Pancreas (tissue), 10 donors: ENCODE data around the gene CDH4. TPM values are rescaled to one million over a fixed set of nuclear protein-coding genes. Genes with fewer than 3 reads are reported as not detected.
A peak's percentile ranks its signal among the peaks of the same experiment; 100 is the strongest.

Experiments used
- ATAC-seq, 4 donors: fragments of 200-7000 bp; cut with Tn5 transposase; one replicate each; pipeline versions ENCODE4 v1.8.0 to v1.9.1; 2020; ENCODE audit warnings: mild to moderate bottlenecking in 4 of 4, moderate library complexity in 4 of 4
- DNase-seq, 6 donors: peaks; one replicate each; pipeline ENCODE4 v3.0.0-alpha.2; 2020
- FAIRE-seq: peaks from 2 replicates; lab custom pipeline; 2012; peaks lifted over from hg19 to GRCh38; lab: Jason Lieb, UNC
- H3K27ac ChIP-seq, 4 donors: fragments of 200-600 bp; sonication (generic); 1 replicate in 3 of 4; 2 replicates in 1 of 4; pipeline versions ENCODE4 v1.5.0 to v1.8.0; 2020
- H3K27me3 ChIP-seq, 4 donors: fragments of 200-600 bp; one replicate each; pipeline ENCODE4 v1.8.0; 2021
- H3K36me3 ChIP-seq, 3 donors: fragments of 200-600 bp; sonication (generic) in 1 of 3; one replicate each; pipeline versions ENCODE4 v1.5.0 to v1.8.0; 2020 to 2021
- H3K4me1 ChIP-seq, 3 donors: fragments of 200-600 bp; one replicate each; pipeline ENCODE4 v1.8.0; 2021
- H3K4me3 ChIP-seq, 4 donors: fragments of 200-600 bp; sonication (generic) in 2 of 4; one replicate each; pipeline versions ENCODE4 v1.5.0 to v1.8.0; 2020 to 2021
- H3K9me3 ChIP-seq, 4 donors: fragments of 200-600 bp; one replicate each; pipeline ENCODE4 v1.8.0; 2021
- WGBS, 2 donors: extraction: QIAGEN DNeasy Blood & Tissue Kit; methylation state at CpG; one replicate each; pipeline ENCODE4 v1.1.7; 2013; 5-methylcytosine and 5-hydroxymethylcytosine counted together
- intact Hi-C, 3 donors: fragments of 100-400 bp; cut with DNase I; formaldehyde crosslinking; loops; one replicate each; pipeline versions ENCODE4 v1.11.1 to v1.14.2; 2022
- polyA plus RNA-seq, 2 donors: library from polyadenylated mRNA; stranded (reverse); fragments of 200-250 nt; gene quantifications; one replicate each; pipeline ENCODE4 v1.2.3, GENCODE V29; 2013
- total RNA-seq, 6 donors: library from RNA; stranded (reverse); fragmentation: NEBNext Ultra II Directional in 4 of 6; extraction: Animal tissue kit (Norgen Biotek cat#: 25700) in 4 of 6; gene quantifications; one replicate each; pipeline versions ENCODE4 v1.2.1 to v1.2.4, GENCODE V29; 2021 to 2023
- TF ChIP-seq, protein P1 (sequence below), 4 donors: fragments of 200-600 bp; sonication (generic) in 3 of 4; IDR thresholded peaks; one replicate each; pipeline versions ENCODE4 v1.5.0 to v1.8.0; 2021; ENCODE audit warnings: antibody characterized with exemption in 4 of 4
- donor health status: healthy with polysubstance abuse.
- donor health status: DM: no; HTN: no; CAD: no; lungs with moderate emphysema.
- donor health status: DM: no; HTN: no; CAD: no.
- donor health status: control.
- donor health status: control.
- donor health status: Bipolar disorder and iron deficiency.
- donor health status: DM: yes; HTN: yes; CAD: no.
- donor health status: DM: no; HTN: no; CAD: no.
- donor health status: DM: no; HTN: no; CAD: no.
- donor health status: DM: yes; HTN: yes; CAD: no.

CDH4 gene
- total and polyA plus RNA-seq, 8 donors, result 0.04 to 1.4 (median 0.27) TPM

DNA sequence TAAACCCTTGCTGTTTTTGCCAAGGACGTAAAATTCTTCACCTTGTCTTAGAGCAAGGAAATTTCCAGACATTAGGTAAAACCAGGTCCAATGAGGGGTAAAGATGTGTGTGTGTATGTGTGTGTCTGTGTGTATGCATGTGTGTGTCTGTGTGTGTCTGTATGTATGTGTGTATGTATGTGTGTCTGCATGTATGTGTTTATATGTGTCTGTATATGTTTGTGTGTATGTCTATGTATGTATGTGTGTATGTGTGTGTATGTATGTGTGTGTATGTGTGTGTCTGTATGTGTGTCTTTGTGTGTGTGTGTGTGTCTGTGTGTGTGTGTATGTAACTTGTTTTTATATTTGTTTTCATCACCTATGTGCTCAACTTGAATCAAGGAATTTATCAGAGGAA, 439.9 kb downstream of the CDH4 start:
- Histone ChIP-seq H3K4me1 (no peaks in the 10 kb centered on the region), H3K36me3 (no peaks in the 10 kb centered on the region), H3K9me3 (no peaks in the 10 kb centered on the region), H3K4me3 (no peak overlapping the region), H3K27ac (no peak overlapping the region), H3K27me3 (peaks cover 0 to 4% (median 0%) of the 10 kb centered on the region in 4 donors)
- no peak for DNase-seq
- 81% methylated on average over 1 of the region's 1 CpG for WGBS, 2 donors
- FAIRE-seq, result no peak
- no peak for ATAC-seq
- TF ChIP-seq, protein P1, sequence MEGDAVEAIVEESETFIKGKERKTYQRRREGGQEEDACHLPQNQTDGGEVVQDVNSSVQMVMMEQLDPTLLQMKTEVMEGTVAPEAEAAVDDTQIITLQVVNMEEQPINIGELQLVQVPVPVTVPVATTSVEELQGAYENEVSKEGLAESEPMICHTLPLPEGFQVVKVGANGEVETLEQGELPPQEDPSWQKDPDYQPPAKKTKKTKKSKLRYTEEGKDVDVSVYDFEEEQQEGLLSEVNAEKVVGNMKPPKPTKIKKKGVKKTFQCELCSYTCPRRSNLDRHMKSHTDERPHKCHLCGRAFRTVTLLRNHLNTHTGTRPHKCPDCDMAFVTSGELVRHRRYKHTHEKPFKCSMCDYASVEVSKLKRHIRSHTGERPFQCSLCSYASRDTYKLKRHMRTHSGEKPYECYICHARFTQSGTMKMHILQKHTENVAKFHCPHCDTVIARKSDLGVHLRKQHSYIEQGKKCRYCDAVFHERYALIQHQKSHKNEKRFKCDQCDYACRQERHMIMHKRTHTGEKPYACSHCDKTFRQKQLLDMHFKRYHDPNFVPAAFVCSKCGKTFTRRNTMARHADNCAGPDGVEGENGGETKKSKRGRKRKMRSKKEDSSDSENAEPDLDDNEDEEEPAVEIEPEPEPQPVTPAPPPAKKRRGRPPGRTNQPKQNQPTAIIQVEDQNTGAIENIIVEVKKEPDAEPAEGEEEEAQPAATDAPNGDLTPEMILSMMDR (IDR thresholded peaks at IDR 0.05), result no peak
- intact Hi-C loops, result no loop called here

DNA sequence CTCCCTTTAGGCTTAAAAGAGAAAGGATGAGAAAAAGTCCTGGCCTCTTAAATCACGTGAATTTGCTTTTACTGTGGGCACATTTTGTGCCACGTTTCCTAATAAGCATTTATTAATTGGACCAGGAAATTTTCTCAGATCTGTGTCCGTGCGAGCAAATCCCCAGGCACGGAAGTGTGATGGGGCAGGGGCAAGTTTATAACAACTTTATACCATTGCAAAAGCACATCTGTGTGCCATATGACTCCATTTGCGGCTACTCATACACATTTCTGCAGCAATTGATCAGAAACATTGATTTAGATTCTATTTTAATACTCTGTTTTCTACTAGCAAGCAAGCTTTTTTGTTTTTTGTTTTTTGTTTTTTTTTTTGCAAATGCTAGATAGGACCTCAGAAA, 440.4 kb downstream of the CDH4 start:
- H3K4me1 ChIP-seq, result no peaks in the 10 kb centered on the region
- H3K36me3 ChIP-seq, result no peaks in the 10 kb centered on the region
- 58 to 74% methylated on average over 6 of the region's 6 CpGs for WGBS, 2 donors
- H3K9me3 ChIP-seq, result no peaks in the 10 kb centered on the region
- H3K27me3 ChIP-seq, result peaks cover 0 to 4% (median 0%) of the 10 kb centered on the region in 4 donors
- no peak for ATAC-seq
- H3K4me3 ChIP-seq, result no peak overlapping the region
- H3K27ac ChIP-seq, result no peak overlapping the region
- no peak for FAIRE-seq
- intact Hi-C loops, result no loop called here
- no peak for DNase-seq
- TF ChIP-seq, protein P1 (IDR thresholded peaks at IDR 0.05), result no peak

DNA sequence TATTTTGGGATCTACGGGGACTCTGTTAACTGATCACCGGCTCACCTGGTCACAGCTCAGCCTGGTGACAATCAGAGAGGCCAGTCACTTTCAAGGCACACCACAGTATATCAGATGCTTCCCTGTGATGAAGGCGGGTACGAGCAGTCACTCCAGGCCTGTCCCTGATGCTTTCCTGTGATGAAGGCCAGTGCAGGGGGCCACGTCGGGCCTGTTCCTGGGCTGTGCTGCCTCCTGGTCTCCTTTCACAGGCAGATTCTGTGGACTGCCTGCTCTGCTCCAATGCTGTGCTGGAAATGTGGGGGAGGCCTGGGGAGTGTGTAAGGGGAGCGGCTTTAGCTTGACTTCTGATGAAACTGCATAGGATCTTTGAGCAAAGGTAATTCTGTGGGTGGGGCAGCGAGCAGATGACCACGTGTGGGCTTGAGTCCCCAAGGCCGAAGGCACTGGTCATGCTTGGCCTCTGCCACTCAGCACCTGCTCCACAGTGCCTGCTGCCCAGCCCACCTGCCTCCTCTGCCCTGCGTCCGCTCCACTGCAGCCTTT, 441.1 kb downstream of the CDH4 start:
- Histone ChIP-seq H3K27ac (no peak overlapping the region), H3K27me3 (peaks cover 0 to 4% (median 0%) of the 10 kb centered on the region in 4 donors), H3K4me1 (no peaks in the 10 kb centered on the region), H3K4me3 (no peak overlapping the region), H3K36me3 (no peaks in the 10 kb centered on the region), H3K9me3 (no peaks in the 10 kb centered on the region)
- DNase-seq, result no peak
- intact Hi-C loops, result no loop called here
- no peak for ATAC-seq
- 67% methylated on average over 12 of the region's 12 CpGs for WGBS, 2 donors
- no peak for FAIRE-seq
- TF ChIP-seq, protein P1 (IDR thresholded peaks at IDR 0.05), result no peak

DNA sequence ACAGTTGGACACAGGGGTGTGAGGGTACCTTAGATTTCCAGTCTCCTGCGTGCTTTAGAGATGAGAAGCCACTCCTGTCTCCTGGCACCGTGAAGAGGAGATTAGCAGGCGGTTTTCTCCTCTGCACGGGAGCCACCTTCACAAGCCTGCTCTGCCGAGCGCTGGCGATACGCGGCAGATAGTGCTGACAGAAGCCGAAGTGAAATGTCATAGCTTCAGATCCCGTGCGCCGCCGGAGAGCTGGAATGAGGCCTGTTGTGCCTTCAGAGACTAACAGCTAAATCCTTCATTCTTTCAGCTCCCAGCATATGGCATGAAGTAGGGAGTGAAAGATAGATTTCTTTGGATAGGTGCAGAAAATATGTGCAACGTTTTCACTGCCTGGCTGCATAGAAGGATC, 442.6 kb downstream of the CDH4 start:
- no peaks in the 10 kb centered on the region for H3K27me3 ChIP-seq
- TF ChIP-seq, protein P1 (IDR thresholded peaks at IDR 0.05), result no peak
- no peak for DNase-seq
- no peak overlapping the region for H3K27ac ChIP-seq
- no peaks in the 10 kb centered on the region for H3K9me3 ChIP-seq
- intact Hi-C loops, result no loop called here
- no peak for ATAC-seq
- H3K4me3 ChIP-seq, result no peak overlapping the region
- WGBS, 2 donors, result 52 to 65% methylated on average over 15 of the region's 15 CpGs
- H3K36me3 ChIP-seq, result no peaks in the 10 kb centered on the region
- no peaks in the 10 kb centered on the region for H3K4me1 ChIP-seq
- FAIRE-seq, result no peak

DNA sequence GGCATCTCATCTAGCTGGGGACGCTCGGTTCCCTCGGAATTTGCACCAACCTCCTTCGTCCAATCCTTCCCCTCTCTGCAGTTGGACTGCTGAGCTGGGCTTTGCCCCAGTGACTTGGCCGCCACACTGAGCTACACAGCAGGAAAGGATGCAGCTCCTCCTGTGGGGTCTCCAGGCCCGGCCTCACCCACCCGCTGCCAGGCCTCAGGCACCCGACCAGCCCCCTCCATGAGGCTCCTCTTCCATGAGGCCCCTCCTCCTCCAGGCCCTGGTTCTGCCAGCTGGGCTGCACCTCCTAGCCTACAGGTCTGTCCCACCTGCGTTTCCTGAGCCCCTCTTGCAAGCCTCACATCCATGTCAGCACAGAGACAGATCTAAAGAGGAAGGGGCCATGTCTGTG, 443.7 kb downstream of the CDH4 start:
- Histone ChIP-seq H3K27ac (no peak overlapping the region), H3K4me1 (no peaks in the 10 kb centered on the region), H3K9me3 (no peaks in the 10 kb centered on the region), H3K4me3 (no peak overlapping the region), H3K36me3 (no peaks in the 10 kb centered on the region), H3K27me3 (no peaks in the 10 kb centered on the region)
- DNase-seq (peak in 1 of 6 donors; percentile 45), FAIRE-seq (no peak), ATAC-seq (no peak)
- WGBS, 2 donors, result 61 to 76% methylated on average over 9 of the region's 9 CpGs
- TF ChIP-seq, protein P1 (IDR thresholded peaks at IDR 0.05), result no peak
- intact Hi-C loops, result no loop called here
